ENCODE data around the gene PIGK.

Gene PIGK

DNA sequence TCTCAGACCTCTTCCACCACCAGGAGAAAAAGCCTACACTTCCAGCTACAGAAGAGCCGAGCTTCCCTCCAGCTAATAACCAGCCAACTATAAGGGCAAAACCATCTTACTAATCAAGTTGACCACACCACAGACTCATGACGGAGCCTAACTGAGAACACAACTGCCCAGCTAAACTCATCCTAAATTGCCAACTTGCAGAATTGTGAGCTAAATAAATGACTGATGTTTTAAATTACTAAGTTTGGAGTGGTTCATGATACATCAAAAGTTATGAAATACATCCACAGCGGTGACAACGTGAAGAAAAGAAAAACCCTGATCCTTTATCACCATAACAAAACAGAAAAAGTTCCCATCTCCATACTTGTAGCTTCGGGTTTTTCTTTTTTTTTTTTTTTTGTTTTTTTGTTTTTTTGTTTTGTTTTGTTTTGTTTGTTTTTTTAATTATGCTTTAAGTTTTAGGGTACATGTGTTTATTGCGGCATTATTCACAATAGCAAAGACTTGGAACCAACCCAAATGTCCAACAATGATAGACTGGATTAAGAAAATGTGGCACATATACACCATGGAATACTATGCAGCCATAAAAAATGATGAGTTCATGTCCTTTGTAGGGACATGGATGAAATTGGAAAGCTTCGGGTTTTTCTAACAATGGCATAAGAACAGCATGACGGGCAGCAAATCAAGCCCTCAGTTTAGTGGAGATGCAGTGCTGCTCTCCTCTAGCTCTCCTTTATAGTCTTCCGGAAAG lies 122.6 kb downstream of the PIGK start:
- no peak for DNase-seq (ENCODE audit: low read depth)

- DNase-seq (ENCODE audit: low read depth), result no peak
Observed at GRCh38 chr1:77095236-77095635, 124.0 kb downstream of the PIGK start.

GRCh38 chr1:77089756-77090155 lies 129.5 kb downstream of the PIGK start:
- no peak for DNase-seq (ENCODE audit: low read depth)

- DNase-seq (ENCODE audit: low read depth), result no peak
Observed at GRCh38 chr1:77085109-77085508, 134.1 kb downstream of the PIGK start.

- DNase-seq (ENCODE audit: low read depth), result no peak
Observed at GRCh38 chr1:77084457-77084856, 134.8 kb downstream of the PIGK start.

- DNase-seq (ENCODE audit: low read depth), result no peak
Observed at GRCh38 chr1:77081834-77082233, 137.4 kb downstream of the PIGK start.

DNA sequence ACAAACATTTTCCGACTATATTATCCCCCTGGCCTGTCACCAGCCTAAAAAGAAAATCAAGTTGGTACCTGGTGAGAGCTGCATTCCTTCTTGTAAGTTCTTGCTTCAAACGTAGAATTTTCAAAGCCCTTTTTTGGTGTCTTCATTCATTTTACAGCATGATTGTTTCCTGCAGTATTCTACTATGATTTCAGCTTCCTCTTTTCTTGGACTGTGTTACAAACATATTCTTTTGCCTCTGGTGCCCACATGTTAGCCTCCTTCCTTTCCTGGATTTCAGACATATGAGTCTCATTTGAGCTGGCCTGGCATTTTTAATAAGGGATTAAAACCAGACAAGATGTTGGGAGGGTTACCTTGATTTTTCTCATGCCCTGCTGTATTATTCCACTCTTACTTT lies 142.5 kb downstream of the PIGK start:
- DNase-seq (ENCODE audit: low read depth), result no peak

DNA sequence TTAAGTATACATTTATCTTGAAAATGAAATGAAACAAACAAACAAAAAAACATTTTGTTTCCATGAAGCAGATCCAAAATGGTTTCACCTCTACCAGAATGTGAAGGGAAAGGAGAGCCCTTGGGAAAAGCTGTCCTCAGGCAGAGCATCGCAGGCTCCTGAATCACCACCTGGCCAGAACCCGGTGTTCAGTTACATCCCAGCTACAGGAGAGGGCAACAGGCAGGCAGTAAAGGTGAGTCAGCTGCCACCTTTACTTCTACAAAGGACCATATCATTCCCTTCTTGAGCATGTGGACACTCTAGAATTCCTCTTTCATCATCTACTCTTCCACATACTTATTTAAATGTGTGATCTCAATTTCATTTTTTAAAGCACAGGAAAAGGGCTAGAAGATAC lies 151.2 kb downstream of the PIGK start:
- DNase-seq (ENCODE audit: low read depth), result no peak

- DNase-seq (ENCODE audit: low read depth), result no peak
Observed at GRCh38 chr1:77065693-77066342, 153.4 kb downstream of the PIGK start.

DNA sequence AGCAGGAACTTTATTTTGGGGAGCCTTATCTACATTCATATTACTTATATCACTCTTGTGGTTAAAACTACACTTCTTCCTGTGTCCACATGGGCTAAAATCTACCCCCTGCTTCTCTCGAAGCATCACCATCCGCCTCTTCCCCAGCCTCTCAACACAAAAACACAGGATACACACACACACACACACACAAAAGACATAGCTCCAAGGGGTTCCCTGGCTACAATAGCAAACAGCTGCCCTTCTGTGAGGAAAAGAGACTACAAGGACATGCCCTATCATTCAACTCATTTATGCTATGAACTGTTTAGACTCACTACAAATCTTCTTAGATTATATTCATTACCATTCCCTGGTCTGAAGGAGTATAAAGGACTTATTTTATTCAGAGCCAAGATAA lies 155.0 kb downstream of the PIGK start:
- DNase-seq (ENCODE audit: low read depth), result no peak

DNA sequence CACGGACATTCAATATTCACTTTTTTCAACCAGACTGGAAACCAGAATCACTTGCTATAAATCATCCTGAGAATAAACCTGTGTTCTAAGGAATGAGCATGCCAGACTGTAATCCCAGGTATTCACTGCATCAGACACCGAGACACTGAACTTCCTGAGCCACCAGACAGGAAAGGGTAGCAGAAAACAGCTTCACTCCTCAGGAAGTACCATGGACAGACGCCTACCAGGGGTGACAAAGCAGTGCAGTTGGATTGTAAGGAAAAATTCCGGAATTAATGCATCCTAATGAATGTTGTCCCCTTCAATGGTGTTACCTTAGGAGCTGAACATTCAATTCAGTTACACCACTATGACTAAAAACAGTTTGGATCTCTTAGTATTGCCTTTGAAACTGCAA lies 156.1 kb downstream of the PIGK start:
- no peak for DNase-seq (ENCODE audit: low read depth)

- DNase-seq (ENCODE audit: low read depth), result no peak
Observed at GRCh38 chr1:77061162-77061561, 158.1 kb downstream of the PIGK start.

GRCh38 chr1:77060000-77060399 lies 159.2 kb downstream of the PIGK start:
- DNase-seq (ENCODE audit: low read depth), result no peak

DNA sequence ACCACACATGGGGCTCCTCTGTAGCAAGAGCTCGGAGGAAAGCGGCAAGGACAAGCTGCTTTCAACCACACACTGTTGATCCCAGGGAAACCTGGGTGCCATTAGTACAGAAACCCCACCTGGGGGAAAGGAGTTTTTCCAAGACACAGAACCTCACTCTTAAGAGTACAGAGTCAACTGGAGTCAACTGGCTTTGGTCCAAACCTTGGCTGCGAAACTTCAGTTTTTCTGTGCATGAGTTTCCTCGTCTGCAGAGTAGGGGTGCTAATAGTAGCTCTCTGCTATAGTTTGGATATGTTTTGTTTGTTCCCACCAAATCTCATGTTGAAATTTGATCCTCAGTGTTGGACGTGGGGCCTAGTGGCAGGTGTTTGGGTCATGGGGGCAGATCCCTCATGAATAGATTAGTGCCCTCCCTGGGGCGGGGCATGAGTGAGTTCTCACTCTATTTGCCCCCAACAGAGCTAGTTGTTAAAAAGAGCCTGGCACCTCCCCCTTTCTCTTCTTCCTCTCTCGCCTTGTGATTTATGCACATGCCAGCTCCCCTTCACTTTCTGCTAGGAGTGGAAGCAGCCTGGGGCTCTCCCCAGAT lies 161.1 kb downstream of the PIGK start:
- DNase-seq (ENCODE audit: low read depth), result no peak

- DNase-seq (ENCODE audit: low read depth), result no peak
Observed at GRCh38 chr1:77056525-77056924, 162.7 kb downstream of the PIGK start.

GRCh38 chr1:77051425-77051824 lies 167.8 kb downstream of the PIGK start:
- DNase-seq (ENCODE audit: low read depth), result no peak

DNA sequence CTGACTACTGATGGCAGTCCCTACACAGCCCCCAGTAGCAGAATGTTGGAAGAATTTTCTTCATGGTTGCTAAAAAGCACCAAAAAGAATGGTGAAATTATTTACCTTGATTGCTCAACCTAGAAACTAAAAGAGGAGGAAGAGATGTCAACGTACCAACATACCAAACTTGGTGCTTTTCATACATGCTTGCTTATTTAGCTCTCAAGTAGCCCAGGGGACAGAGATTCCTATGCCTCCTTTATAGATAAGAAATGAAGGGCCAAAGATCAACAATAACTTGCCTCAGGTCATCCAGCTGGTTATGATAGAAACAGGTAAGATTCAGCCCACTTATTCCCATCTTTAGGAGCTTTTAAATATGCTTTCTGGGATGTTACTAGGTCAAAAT lies 170.6 kb downstream of the PIGK start:
- no peak for DNase-seq (ENCODE audit: low read depth)

GRCh38 chr1:77047978-77048614 lies 171.1 kb downstream of the PIGK start:
- no peak for DNase-seq (ENCODE audit: low read depth)

DNA sequence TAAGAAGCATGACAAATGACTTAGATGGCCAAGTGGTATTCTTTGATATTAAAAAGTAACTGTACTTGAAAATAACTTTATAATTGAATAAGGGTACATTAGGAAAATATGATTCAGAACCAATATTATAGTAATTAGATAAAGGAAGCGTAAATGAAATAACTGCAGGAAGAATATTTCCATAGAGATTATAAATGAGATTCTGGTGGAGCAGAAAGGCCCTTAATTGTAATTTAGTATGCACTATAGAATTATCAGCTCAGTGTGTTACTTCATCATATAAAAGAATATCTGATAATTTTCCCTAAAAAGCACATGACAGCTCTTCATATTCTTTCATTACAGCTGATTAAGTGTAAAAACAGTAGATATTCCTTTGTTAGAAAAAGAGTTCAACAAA lies 171.7 kb downstream of the PIGK start:
- no peak for DNase-seq (ENCODE audit: low read depth)

- no peak for DNase-seq (ENCODE audit: low read depth)
Observed at GRCh38 chr1:77044133-77044849, 174.9 kb downstream of the PIGK start.

DNA sequence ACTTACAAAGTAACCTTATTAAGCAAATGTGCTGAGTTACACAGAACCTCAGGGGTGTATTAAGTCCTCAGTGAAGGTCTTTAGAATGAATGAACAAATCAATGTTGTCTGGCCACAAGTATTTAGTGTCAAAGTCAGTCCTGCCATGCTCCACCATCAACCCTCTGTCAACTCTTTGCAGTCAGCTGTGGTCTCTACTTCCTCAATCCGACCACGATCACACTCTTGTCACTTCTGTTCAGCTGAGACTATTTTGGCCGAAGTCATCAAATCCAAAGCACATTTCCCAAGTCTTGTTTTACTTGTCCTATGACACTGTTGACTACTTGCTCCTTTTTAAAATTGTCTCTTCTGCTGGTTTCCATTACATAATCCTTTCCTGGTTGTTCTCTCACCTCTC lies 178.4 kb downstream of the PIGK start:
- no peak for DNase-seq (ENCODE audit: low read depth)

DNA sequence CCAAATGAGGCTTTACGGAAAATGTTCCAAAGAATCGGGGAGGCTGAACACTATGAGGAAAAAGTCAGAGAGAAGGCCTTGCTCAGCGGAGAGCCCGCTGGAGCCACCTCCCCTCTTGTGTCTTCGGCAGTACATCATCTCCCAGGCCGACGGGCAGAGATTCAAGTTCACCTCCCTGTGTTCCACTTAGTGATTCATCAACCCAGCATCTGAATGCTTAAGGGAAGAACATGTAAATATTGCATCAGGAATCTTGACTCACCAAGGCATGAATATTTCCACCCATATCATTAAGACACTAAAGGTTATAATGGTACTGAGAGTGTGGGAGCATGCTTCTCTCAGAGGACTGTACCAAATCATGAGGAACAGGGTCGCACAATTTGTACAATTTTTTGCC lies 179.5 kb downstream of the PIGK start:
- DNase-seq (ENCODE audit: low read depth), result no peak
